Stomach (tissue), 4 donors: Measurements from ENCODE around the gene SSBP3.

Source experiments
- CTCF ChIP-seq, 7 experiments: fragments of 450-650 bp in 4 of 7; fragments of 200-600 bp in 3 of 7; sonication (generic) in 3 of 7; IDR thresholded peaks; one replicate each; pipeline ENCODE4 v1.5.1; 2016 to 2019; ENCODE audit warnings: antibody characterized with exemption in 7 of 7, control low read depth in 2 of 7, mild to moderate bottlenecking in 1 of 7
- EP300 ChIP-seq: sonication (generic); formaldehyde crosslinking; IDR thresholded peaks from one replicate; pipeline ENCODE4 v1.6.1; 2017; ENCODE audit warnings: antibody characterized with exemption
- POLR2A ChIP-seq, 4 donors: fragments of 450-650 bp; IDR thresholded peaks; one replicate each; pipeline ENCODE4 v1.6.1; 2016; ENCODE audit warnings: antibody characterized with exemption in 4 of 4, control low read depth in 2 of 4, mild to moderate bottlenecking in 1 of 4, moderate library complexity in 1 of 4
- POLR2AphosphoS5 ChIP-seq, 3 donors: sonication (generic); formaldehyde crosslinking; IDR thresholded peaks; one replicate each; pipeline ENCODE4 v1.6.1; 2016; ENCODE audit warnings: antibody characterized with exemption in 3 of 3

- TF ChIP-seq POLR2AphosphoS5 (IDR thresholded peaks at IDR 0.05) (no peak), POLR2A (IDR thresholded peaks at IDR 0.05) (no peak), EP300 (no peak), CTCF (IDR thresholded peaks at IDR 0.05) (no peak)
These were observed 4.2 kb upstream of the SSBP3 start for GRCh38 chr1:54410359-54410758.
